ENCODE results near the gene ANK2. TPM values are rescaled to one million over a fixed set of nuclear protein-coding genes. Genes with fewer than 3 reads are reported as not detected.
"Not testable (repeated sequence)": the region's sequence is repeated elsewhere in the genome, so short reads cannot be mapped to it uniquely, and the experiment has no call there.

ANK2 gene
- polyA plus RNA-seq, 4 donors: 53.4 to 70.7 (median 59.7) TPM

- DNase-seq (ENCODE audit: low read depth in 4 of 4, low spot score in 3 of 4): no peak
These were observed 133.7 kb downstream of the ANK2 start for GRCh38 chr4:113183032-113183605.

DNA sequence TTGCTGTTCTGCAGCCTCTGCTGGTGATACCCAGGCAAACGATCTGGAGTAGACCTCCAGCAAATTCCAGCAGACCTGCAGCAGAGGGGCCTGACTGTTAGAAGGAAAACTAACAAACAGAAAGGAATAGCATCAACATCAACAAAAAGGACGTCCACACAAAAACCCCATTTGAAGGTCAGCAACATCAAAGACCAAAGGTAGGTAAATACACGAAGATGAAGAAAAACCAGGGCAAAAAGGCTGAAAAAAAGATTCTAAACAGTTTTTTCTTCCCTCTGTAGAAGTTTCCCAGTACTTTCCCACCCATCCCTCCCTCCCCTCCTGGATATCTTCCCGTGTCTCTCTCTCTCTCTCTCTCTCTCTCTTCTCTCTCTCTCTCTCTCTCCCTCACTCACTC lies 136.8 kb downstream of the ANK2 start:
- DNase-seq (ENCODE audit: low read depth in 4 of 4, low spot score in 3 of 4): not testable (repeated sequence)

- no peak for DNase-seq (ENCODE audit: low read depth in 4 of 4, low spot score in 3 of 4)
These were observed 137.5 kb downstream of the ANK2 start for GRCh38 chr4:113186913-113187312.

GRCh38 chr4:113187358-113187757 lies 137.9 kb downstream of the ANK2 start:
- DNase-seq (ENCODE audit: low read depth in 4 of 4, low spot score in 3 of 4): no peak

GRCh38 chr4:113189546-113189945 lies 140.1 kb downstream of the ANK2 start:
- no peak for DNase-seq (ENCODE audit: low read depth in 4 of 4, low spot score in 3 of 4)

DNA sequence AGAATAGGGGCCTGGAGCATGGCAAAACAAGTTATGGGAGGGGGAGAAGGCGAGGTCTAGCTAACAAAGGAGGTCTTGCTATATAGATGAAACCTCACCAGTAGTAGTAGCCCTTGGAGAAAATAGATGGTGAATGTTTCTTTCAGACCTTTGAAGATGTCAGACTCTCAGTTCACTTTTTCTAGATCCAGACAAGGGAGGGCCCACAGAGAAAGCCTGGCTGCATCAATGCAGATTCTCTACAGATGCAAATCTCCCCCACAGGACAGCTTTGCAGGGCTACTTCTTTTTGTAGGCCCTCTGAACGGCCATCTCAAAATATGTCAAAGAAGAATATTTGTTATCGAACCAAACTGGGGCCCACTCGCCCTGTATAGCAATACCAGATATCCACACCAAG lies 159.7 kb downstream of the ANK2 start:
- no peak for DNase-seq (ENCODE audit: low read depth in 4 of 4, low spot score in 3 of 4)

DNA sequence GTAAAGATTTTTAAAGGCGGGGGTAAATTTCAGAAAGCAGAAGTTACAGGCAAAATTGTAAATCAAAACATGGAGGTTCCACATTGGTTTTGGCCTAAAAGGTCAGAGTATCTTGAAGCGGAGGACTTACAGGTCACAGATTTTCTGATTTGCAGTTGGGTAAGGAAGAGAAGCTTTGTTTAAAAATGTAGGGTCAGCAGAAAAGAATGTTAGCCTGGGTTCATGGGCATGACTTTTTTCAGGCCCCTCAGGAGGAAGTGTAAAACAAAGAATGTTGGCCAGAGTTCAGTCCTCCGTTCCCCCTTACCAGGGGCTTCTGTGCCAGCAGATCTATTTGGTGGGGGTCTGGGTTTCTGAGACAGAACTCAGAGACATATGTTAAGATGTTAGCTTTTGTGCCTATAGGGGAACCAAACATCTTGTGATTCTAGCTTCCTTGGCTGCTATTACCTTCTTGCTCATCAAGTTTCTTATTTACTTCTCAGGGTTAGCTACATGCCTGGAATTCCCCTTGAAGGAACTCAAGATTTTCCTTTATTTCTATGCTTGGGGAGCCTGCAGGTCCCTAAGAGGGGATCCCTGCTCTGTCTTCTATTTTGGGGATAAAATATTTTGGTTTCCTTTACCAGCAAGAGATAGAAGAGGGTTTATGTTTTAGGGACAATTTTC lies 160.3 kb downstream of the ANK2 start:
- no peak for DNase-seq (ENCODE audit: low read depth in 4 of 4, low spot score in 3 of 4)

DNA sequence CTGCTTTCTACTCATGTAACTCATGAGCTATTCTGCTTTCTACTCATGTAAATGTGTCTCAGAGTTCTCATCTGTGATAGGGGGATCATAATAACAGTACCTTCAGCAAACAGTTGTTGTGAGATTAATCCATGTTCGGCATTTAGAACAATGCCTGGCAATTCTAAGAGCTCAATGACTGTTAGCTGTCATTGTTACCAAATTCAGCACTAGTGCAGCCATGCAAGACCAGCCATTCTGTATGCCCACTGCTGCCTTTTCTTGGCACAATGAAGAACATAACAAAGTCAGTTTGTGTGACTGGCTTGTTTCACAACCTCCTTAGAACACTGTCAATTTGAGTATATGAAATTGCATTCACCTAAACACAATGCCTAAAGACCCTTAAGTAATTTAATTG lies 163.2 kb downstream of the ANK2 start:
- DNase-seq (ENCODE audit: low read depth in 4 of 4, low spot score in 3 of 4): no peak

GRCh38 chr4:113221990-113222389 lies 172.5 kb downstream of the ANK2 start:
- no peak for DNase-seq (ENCODE audit: low read depth in 4 of 4, low spot score in 3 of 4)

GRCh38 chr4:113222471-113222870 lies 173.0 kb downstream of the ANK2 start:
- DNase-seq (ENCODE audit: low read depth in 4 of 4, low spot score in 3 of 4): no peak

GRCh38 chr4:113223001-113223400 lies 173.5 kb downstream of the ANK2 start:
- DNase-seq (ENCODE audit: low read depth in 4 of 4, low spot score in 3 of 4): no peak

DNA sequence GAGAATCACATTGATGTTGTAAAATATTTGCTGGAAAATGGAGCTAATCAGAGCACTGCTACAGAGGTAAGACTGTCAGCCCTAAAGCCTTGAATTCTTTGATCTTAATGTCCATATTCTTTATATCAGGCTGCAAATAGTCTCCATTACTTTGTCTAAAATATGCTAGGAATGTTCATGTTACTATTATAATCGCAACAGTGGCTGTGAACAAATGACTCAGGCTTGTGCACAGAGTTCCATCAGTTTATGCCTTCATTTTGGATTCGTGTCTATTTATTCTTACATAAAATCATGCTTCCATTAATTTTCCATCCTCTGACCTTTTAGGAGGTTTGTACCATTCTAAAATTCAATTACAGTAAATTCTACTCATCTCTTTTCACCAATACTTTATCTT lies 182.7 kb downstream of the ANK2 start:
- DNase-seq (ENCODE audit: low read depth in 4 of 4, low spot score in 3 of 4): no peak

DNA sequence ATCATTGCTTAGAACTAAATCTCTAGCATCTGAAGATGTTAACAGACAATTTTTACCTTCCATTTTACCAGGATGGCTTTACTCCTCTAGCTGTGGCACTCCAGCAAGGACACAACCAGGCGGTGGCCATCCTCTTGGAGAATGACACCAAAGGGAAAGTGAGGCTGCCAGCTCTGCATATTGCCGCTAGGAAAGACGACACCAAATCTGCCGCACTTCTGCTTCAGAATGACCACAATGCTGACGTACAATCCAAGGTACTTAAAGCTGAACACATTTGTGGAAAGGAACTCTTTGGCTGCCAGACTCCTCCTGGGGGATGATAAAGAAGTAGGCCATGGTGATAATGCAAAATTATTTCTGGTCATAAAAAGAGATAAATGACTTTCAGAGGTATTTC lies 187.5 kb downstream of the ANK2 start:
- DNase-seq (ENCODE audit: low read depth in 4 of 4, low spot score in 3 of 4): no peak

GRCh38 chr4:113243312-113243711 lies 193.9 kb downstream of the ANK2 start:
- DNase-seq (ENCODE audit: low read depth in 4 of 4, low spot score in 3 of 4): no peak

DNA sequence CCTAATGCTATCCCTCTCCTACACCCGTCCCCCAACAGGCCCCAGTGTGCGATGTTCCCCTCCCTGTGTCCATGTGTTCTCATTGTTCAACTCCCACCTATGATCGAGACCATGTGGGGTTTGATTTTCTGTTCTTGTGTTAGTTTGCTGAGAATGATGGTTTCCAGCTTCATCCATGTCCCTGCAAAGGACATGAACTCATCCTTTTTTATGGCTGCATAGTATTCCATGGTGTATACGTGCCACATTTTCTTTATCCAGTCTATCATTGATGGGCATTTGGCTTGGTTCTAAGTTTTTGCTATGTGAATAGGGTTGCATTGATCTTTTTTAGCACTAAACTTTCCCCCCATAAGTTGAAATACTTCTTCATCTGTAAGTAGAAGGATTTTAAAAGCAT lies 195.3 kb downstream of the ANK2 start:
- not testable (repeated sequence) for DNase-seq (ENCODE audit: low read depth in 4 of 4, low spot score in 3 of 4)

DNA sequence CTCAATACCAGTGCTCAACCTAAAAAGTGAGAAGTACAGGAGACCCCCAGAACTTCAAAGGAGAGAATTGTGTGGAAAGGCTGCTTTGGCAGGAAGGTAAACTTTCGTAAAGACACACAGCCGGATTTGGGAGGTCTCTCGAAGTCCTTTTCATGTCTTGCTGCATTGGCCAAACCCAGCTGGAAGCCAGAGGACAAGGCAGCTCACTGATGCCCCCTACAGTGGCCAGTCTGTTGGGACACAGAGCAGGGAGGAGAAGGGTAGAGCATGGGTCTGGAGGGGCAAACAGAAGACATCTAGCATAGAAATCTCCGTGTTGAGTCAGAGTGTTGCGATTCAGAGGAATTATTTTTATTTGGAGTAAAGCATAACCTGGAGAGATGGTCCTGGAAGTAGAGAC lies 198.9 kb downstream of the ANK2 start:
- no peak for DNase-seq (ENCODE audit: low read depth in 4 of 4, low spot score in 3 of 4)

GRCh38 chr4:113255628-113256027 lies 206.2 kb downstream of the ANK2 start:
- DNase-seq (ENCODE audit: low read depth in 4 of 4, low spot score in 3 of 4): no peak

GRCh38 chr4:113256946-113257345 lies 207.5 kb downstream of the ANK2 start:
- DNase-seq (ENCODE audit: low read depth in 4 of 4, low spot score in 3 of 4): no peak

DNA sequence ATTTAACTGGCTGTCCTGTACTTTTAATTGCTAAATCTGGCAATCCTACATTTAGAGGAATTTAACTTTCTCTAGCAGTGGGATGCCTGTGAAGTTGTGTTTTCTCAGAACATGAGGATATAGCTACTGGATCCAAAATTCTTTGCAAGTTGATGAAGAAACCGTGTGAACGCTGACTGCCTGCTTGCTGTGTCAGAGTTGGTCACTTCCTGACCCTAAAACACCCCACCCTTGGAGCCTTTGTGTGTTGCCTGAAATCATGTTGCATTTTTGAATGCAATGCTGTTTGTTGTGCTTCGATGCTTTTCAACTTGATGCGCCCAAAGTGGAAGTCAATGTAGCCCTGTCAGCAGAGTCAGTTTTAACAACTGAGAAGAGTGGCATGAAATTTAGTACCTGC lies 211.2 kb downstream of the ANK2 start:
- DNase-seq (ENCODE audit: low read depth in 4 of 4, low spot score in 3 of 4): no peak

- DNase-seq (ENCODE audit: low read depth in 4 of 4, low spot score in 3 of 4): no peak
These were observed 213.8 kb downstream of the ANK2 start for GRCh38 chr4:113263274-113263673.

DNA sequence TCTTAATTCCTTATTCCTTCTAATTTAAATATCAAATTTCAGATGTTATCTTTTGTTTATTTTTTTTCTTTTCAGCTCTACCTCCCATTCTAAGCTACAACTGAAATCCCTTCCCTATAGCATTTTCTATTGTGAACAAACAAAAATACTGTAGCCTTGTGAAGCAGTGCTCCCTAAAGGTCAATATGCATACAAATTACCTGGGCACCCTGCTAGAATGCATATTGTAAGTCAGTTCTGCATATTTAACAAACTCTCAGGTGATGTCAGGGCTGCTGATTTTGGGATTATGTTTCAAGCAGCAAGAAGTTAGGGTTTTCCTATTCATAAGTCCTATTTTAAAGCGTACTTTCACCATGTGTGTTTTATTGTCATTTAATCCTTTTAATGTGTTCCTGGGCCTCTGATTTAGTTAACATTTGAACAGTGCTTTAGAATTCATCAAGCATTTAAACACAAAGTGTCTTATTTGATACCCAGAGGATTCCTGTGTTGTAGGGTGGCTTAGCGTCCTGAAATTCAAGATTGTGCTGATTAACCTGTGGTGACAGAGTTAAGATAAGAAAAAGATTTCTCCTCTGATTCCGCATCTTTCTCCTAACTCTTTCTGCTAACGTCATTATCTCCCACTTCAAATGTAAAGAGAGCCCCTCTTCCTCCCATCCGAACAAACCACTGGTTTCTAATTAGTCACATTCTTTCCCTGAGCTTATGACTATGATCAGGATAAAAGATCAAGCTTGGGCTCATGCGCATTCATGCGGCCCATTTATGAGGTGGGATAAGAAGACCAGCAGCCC lies 221.3 kb downstream of the ANK2 start:
- no peak for DNase-seq (ENCODE audit: low read depth in 4 of 4, low spot score in 3 of 4)

DNA sequence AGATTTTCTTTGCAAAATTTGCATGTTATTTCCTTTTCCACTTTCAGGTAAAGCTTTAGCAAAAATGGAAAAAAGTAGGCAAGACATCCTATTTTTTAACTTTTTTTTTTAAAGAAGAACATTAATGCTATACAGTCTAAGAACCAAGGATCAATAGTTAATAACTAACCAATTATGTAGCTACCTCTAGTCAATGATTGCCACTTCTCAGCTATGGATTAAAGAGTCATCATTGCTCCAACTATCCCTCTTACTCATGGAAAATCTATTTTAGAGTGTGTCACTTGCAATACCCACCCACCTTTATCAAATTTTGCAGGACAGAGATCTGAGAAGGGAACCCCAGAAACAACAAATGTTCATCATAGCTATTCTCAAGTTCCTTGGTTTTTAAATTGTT lies 223.1 kb downstream of the ANK2 start:
- no peak for DNase-seq (ENCODE audit: low read depth in 4 of 4, low spot score in 3 of 4)
